ENCODE data around the gene TCEANC2. TPM values are rescaled to one million over a fixed set of nuclear protein-coding genes. Genes with fewer than 3 reads are reported as not detected.

TCEANC2 gene
- total RNA-seq, 2 experiments from 2014 or later = 2.3 to 2.7 TPM

GRCh38 chr1:54117815-54118563 lies 64.6 kb downstream of the TCEANC2 start:
- CTCF ChIA-PET = no interaction called here

DNA sequence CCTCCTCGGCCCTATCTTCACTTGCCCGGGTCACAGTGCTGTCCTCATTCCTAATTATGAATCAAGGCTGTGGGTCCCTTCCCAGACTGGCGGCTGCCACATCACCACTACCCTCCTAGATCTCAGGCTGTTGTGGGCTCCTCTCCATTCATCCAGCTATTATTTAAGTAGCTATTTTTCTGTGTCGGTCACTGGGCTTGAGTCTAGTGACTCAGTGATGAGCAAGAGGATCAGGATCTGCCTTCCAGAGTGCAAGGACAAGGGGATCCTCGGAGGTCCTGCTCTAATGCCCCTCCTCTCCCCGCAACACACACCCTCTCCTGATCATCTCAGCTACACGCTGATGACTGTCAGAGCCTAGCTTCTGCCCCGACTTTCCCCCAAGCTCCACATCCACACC lies 65.3 kb downstream of the TCEANC2 start:
- H3K4me1 Mint-ChIP-seq (ENCODE audit: low read depth) = no peaks in the 10 kb centered on the region
- peaks cover 9% of the 10 kb centered on the region for H3K4me1 ChIP-seq (ENCODE audit: insufficient read depth, low read length)
- peaks cover 3% of the 10 kb centered on the region for H3K27me3 Mint-ChIP-seq
- no peaks in the 10 kb centered on the region for H3K36me3 ChIP-seq (ENCODE audit: insufficient read depth, low read length)
- ChIA-PET CTCF (no interaction called here), POLR2A (no interaction called here)
- H3K27me3 ChIP-seq (ENCODE audit: control insufficient read depth in 1 of 2, insufficient read depth in 2 of 2, low read length in 2 of 2) = no peaks in the 10 kb centered on the region
- no peak overlapping the region for H3K4me3 ChIP-seq (ENCODE audit: low read length)
- no peak for DNase-seq
- H3K9me3 Mint-ChIP-seq = no peaks in the 10 kb centered on the region
- TF ChIP-seq CTCF (IDR thresholded peaks at IDR 0.05) = no peak
- no peaks in the 10 kb centered on the region for H3K9me3 ChIP-seq (ENCODE audit: control insufficient read depth in 1 of 2, insufficient read depth in 1 of 2, low read length in 2 of 2)
- no peak for ATAC-seq (ENCODE audit: poor library complexity)
- no peak overlapping the region for H3K4me3 Mint-ChIP-seq
- intact Hi-C loops (cut with DNase I, micrococcal nuclease) = no loop called here
- H3K27ac ChIP-seq (ENCODE audit: low read depth in 1 of 2, low read length in 2 of 2) = no peak overlapping the region
- no peaks in the 10 kb centered on the region for H3K36me3 Mint-ChIP-seq (ENCODE audit: low read depth)
- H3K27ac Mint-ChIP-seq = no peak overlapping the region

More at GRCh38 chr1:54117815-54118563, 64.6 kb downstream of the TCEANC2 start:
- DNase-seq = no peak
- TF ChIP-seq CTCF (IDR thresholded peaks at IDR 0.05) = no peak
- no peaks in the 10 kb centered on the region for H3K9me3 Mint-ChIP-seq
- H3K4me3 Mint-ChIP-seq = no peak overlapping the region
- Histone ChIP-seq H3K4me3 (ENCODE audit: low read length) (no peak overlapping the region), H3K36me3 (ENCODE audit: insufficient read depth, low read length) (no peaks in the 10 kb centered on the region), H3K9me3 (ENCODE audit: control insufficient read depth in 1 of 2, insufficient read depth in 1 of 2, low read length in 2 of 2) (no peaks in the 10 kb centered on the region), H3K27me3 (ENCODE audit: control insufficient read depth in 1 of 2, insufficient read depth in 2 of 2, low read length in 2 of 2) (no peaks in the 10 kb centered on the region), H3K4me1 (ENCODE audit: insufficient read depth, low read length) (peaks cover 9% of the 10 kb centered on the region), H3K27ac (ENCODE audit: low read depth in 1 of 2, low read length in 2 of 2) (no peak overlapping the region)
- POLR2A ChIA-PET = no interaction called here
- no peak overlapping the region for H3K27ac Mint-ChIP-seq
- no peaks in the 10 kb centered on the region for H3K4me1 Mint-ChIP-seq (ENCODE audit: low read depth)
- no peak for ATAC-seq (ENCODE audit: poor library complexity)
- H3K27me3 Mint-ChIP-seq = peaks cover 3% of the 10 kb centered on the region
- H3K36me3 Mint-ChIP-seq (ENCODE audit: low read depth) = no peaks in the 10 kb centered on the region
- intact Hi-C loops (cut with DNase I, micrococcal nuclease) = no loop called here

- no peaks in the 10 kb centered on the region for H3K36me3 ChIP-seq (ENCODE audit: insufficient read depth, low read length)
- POLR2A ChIA-PET = no interaction called here
- H3K9me3 ChIP-seq (ENCODE audit: control insufficient read depth in 1 of 2, insufficient read depth in 1 of 2, low read length in 2 of 2) = no peaks in the 10 kb centered on the region
- no peak for DNase-seq
- H3K9me3 Mint-ChIP-seq = no peaks in the 10 kb centered on the region
- no peak for TF ChIP-seq CTCF (IDR thresholded peaks at IDR 0.05)
- no peak overlapping the region for H3K27ac Mint-ChIP-seq
- no peak overlapping the region for H3K27ac ChIP-seq (ENCODE audit: low read depth in 1 of 2, low read length in 2 of 2)
- CTCF ChIA-PET = no interaction called here
- intact Hi-C loops (cut with DNase I, micrococcal nuclease) = loop anchor here in 1 of 2 experiments (5.0 kb wide), 1 partner anchor 292 kb away; no protein-coding TSS in a partner anchor
- H3K27me3 Mint-ChIP-seq = peaks cover 3% of the 10 kb centered on the region
- H3K4me3 Mint-ChIP-seq = no peak overlapping the region
- no peaks in the 10 kb centered on the region for H3K27me3 ChIP-seq (ENCODE audit: control insufficient read depth in 1 of 2, insufficient read depth in 2 of 2, low read length in 2 of 2)
- no peaks in the 10 kb centered on the region for H3K4me1 Mint-ChIP-seq (ENCODE audit: low read depth)
- no peak for ATAC-seq (ENCODE audit: poor library complexity)
- H3K4me1 ChIP-seq (ENCODE audit: insufficient read depth, low read length) = peaks cover 9% of the 10 kb centered on the region
- no peaks in the 10 kb centered on the region for H3K36me3 Mint-ChIP-seq (ENCODE audit: low read depth)
- no peak overlapping the region for H3K4me3 ChIP-seq (ENCODE audit: low read length)
These were observed 66.8 kb downstream of the TCEANC2 start for GRCh38 chr1:54120018-54120697.

Measured in CD4-positive, alpha-beta T cell (primary cell).